ENCODE data around the gene CPN1. TPM values are rescaled to one million over a fixed set of nuclear protein-coding genes. Genes with fewer than 3 reads are reported as not detected.

The CPN1 gene
- total RNA-seq, 1 donor from 2014 or later: not detected

GRCh38 chr10:100038561-100039071 is 43.1 kb downstream of the CPN1 start:
- H3K4me3 Mint-ChIP-seq (ENCODE audit: unreplicated experiment): no peak overlapping the region
- no peak overlapping the region for H3K27ac Mint-ChIP-seq (ENCODE audit: unreplicated experiment)
- no peaks in the 10 kb centered on the region for H3K27me3 Mint-ChIP-seq (ENCODE audit: low read depth)
- peaks cover 14% of the 10 kb centered on the region for H3K4me1 Mint-ChIP-seq (ENCODE audit: low read depth)
- no peak for TF ChIP-seq CTCF (IDR thresholded peaks at IDR 0.05)
- DNase-seq (ENCODE audit: low spot score): no peak
- H3K9me3 Mint-ChIP-seq (ENCODE audit: low read depth): no peaks in the 10 kb centered on the region
- no peaks in the 10 kb centered on the region for H3K36me3 Mint-ChIP-seq (ENCODE audit: low read depth)

- Mint-ChIP-seq H3K36me3 (ENCODE audit: low read depth) (no peaks in the 10 kb centered on the region), H3K4me1 (ENCODE audit: low read depth) (peaks cover 10% of the 10 kb centered on the region), H3K4me3 (ENCODE audit: unreplicated experiment) (no peak overlapping the region), H3K27ac (ENCODE audit: unreplicated experiment) (no peak overlapping the region), H3K27me3 (ENCODE audit: low read depth) (no peaks in the 10 kb centered on the region), H3K9me3 (ENCODE audit: low read depth) (no peaks in the 10 kb centered on the region)
- TF ChIP-seq CTCF (IDR thresholded peaks at IDR 0.05): no peak
- no peak for DNase-seq (ENCODE audit: low spot score)
Observed at GRCh38 chr10:100037758-100038315, 43.8 kb downstream of the CPN1 start.

- no peak for DNase-seq (ENCODE audit: low spot score)
- no peaks in the 10 kb centered on the region for H3K27me3 Mint-ChIP-seq (ENCODE audit: low read depth)
- no peak overlapping the region for H3K27ac Mint-ChIP-seq (ENCODE audit: unreplicated experiment)
- no peaks in the 10 kb centered on the region for H3K9me3 Mint-ChIP-seq (ENCODE audit: low read depth)
- TF ChIP-seq CTCF (IDR thresholded peaks at IDR 0.05): no peak
- H3K4me1 Mint-ChIP-seq (ENCODE audit: low read depth): peaks cover 10% of the 10 kb centered on the region
- no peaks in the 10 kb centered on the region for H3K36me3 Mint-ChIP-seq (ENCODE audit: low read depth)
- no peak overlapping the region for H3K4me3 Mint-ChIP-seq (ENCODE audit: unreplicated experiment)
Observed at GRCh38 chr10:100036850-100037249, 44.8 kb downstream of the CPN1 start.

GRCh38 chr10:100033766-100034418 is 47.8 kb downstream of the CPN1 start:
- Mint-ChIP-seq H3K4me1 (ENCODE audit: low read depth) (peaks cover 5% of the 10 kb centered on the region), H3K36me3 (ENCODE audit: low read depth) (no peaks in the 10 kb centered on the region), H3K4me3 (ENCODE audit: unreplicated experiment) (no peak overlapping the region), H3K9me3 (ENCODE audit: low read depth) (no peaks in the 10 kb centered on the region), H3K27ac (ENCODE audit: unreplicated experiment) (no peak overlapping the region), H3K27me3 (ENCODE audit: low read depth) (no peaks in the 10 kb centered on the region)
- no peak for DNase-seq (ENCODE audit: low spot score)
- TF ChIP-seq CTCF (IDR thresholded peaks at IDR 0.05): no peak

GRCh38 chr10:100027416-100027815 is 54.3 kb downstream of the CPN1 start:
- H3K27me3 Mint-ChIP-seq (ENCODE audit: low read depth): no peaks in the 10 kb centered on the region
- H3K9me3 Mint-ChIP-seq (ENCODE audit: low read depth): peaks cover 5% of the 10 kb centered on the region
- peaks cover 7% of the 10 kb centered on the region for H3K4me1 Mint-ChIP-seq (ENCODE audit: low read depth)
- H3K36me3 Mint-ChIP-seq (ENCODE audit: low read depth): no peaks in the 10 kb centered on the region
- DNase-seq (ENCODE audit: low spot score): no peak
- no peak for TF ChIP-seq CTCF (IDR thresholded peaks at IDR 0.05)
- H3K4me3 Mint-ChIP-seq (ENCODE audit: unreplicated experiment): no peak overlapping the region
- H3K27ac Mint-ChIP-seq (ENCODE audit: unreplicated experiment): no peak overlapping the region

Data from chondrocyte (in vitro differentiated cells).